ENCODE measurements around the gene HOXB4.

The HOXB4 gene

DNA sequence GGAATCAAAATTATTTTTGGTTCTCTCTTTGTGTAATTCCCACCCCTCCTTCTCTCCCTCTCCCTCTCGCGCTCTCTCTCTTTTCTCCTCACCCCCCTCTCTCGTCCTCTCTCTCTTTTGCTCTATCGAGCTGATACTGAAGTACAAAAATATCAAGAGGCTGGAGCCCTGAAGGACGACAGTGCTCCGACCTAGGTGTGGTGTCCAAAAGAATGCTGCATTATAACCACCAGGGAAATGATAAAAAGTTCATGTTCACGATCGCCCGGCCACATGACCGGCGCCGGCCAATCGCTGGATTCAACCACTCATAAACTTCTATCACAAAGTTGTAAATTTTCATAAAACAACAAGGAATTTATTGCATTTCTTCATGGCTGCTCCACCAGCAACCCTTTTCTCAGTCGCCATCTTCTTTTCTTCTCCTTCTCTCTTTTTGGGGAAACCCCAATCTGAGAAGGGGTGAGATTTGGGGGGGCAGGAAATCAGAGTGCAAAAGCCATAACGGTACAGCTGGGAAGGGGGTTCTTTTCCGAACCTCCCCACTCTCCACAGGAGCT is 26.7 kb upstream of the HOXB4 start, which contains the start of gene HOXB6:
Gene HOXB6 (minus strand): TSS at position 217 of the 560 bp plus-strand sequence. CDS start 6,836 bp downstream, outside the sequence.
- H3K4me3 ChIP-seq (ENCODE audit: low read length), result no peak within 1 kb of the TSS
- DNase-seq (ENCODE audit: low read depth, low spot score), result no peak

- no peak overlapping the region for H3K4me3 ChIP-seq (ENCODE audit: low read length)
- no peak for DNase-seq (ENCODE audit: low read depth, low spot score)
Measured at GRCh38 chr17:48603959-48604769, 26.0 kb upstream of the HOXB4 start.

DNA sequence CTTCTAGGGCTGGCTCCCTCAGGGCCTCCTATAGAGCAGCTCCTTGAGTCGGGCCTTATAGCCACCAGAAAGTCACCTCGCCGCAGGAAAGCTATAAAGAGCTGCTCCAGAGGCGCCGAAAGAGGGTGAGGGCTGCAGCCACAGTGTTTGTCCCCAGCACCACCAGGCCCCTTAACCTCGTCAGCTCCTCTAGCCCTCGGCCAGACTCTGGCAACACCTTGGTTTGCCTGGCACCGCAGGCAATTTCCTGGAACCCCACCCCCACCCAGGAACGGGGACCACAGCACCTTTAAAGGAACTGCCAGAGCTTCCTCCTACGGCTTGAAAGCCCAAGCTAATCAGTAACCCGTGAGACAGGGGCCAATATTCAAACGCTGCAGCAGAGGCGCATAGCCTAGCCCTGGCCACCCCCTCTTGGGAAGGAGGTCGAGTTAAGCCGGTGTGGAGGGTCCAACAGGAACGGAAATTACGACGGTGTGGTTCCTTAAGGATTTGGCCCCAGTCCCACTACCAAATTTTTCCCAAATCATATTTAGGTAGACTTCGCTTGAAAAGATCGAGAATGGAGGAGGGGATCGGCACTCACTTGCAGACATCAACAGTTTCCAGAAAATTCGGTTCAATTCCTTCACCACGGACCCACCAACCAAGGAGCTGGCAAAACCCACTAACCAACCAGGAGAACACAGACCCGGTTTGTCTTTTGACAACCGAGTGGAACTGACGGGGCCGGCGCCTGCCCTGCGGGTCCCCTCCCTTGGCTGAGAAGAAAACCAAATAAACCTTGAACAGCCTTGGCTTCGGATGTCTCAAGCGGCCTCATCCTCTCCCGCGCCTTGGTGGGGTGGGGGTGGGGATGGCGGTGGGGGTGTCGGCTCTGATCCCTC is 23.6 kb upstream of the HOXB4 start:
- peak overlapping the region; percentile 23 for H3K4me3 ChIP-seq (ENCODE audit: low read length)
- no peak for DNase-seq (ENCODE audit: low read depth, low spot score)

- DNase-seq (ENCODE audit: low read depth, low spot score), result no peak
- no peak overlapping the region for H3K4me3 ChIP-seq (ENCODE audit: low read length)
Measured at GRCh38 chr17:48601207-48601538, 23.0 kb upstream of the HOXB4 start.

- DNase-seq (ENCODE audit: low read depth, low spot score), result no peak
- no peak overlapping the region for H3K4me3 ChIP-seq (ENCODE audit: low read length)
Measured at GRCh38 chr17:48600244-48601098, 22.3 kb upstream of the HOXB4 start.

DNA sequence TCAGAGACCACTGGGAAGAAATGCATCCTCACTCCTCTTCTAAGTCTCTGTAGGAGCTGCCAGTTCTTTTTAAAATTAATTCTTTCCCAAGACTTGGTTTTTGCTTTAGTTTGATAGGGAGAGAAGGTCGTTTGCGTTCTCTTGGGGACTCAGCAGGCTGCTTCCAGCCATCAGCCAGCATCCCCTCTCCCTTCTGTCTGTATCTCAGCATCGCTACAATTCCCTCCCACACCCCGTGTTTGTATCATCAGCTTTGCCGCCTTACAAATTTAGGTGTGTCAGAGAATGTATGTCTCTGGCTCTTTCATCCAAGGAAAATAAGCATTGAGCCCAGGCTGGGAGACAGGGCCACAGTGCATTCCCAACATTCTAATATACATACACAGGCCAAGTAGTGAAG is 21.2 kb upstream of the HOXB4 start:
- DNase-seq (ENCODE audit: low read depth, low spot score), result no peak
- no peak overlapping the region for H3K4me3 ChIP-seq (ENCODE audit: low read length)

DNA sequence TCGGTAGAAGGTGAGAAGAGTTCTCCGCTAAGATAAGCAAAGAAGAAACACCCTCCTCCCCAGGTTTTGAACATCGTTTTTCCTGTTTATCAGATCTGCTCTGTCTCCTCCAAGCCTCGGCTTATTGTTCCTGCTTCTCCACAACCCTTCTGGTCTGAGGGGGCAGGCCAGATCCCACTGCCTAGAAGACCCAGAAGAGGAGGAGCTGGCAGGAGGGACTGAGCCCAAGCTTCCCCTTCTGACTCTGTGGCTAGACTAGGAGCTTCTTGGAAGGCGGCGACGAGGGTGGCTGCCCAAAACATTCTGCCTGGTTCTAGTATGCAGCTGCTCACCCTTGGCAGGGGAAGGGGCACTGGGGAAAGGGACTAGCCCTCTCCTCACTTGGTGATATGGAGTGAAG is 20.6 kb upstream of the HOXB4 start:
- no peak overlapping the region for H3K4me3 ChIP-seq (ENCODE audit: low read length)
- DNase-seq (ENCODE audit: low read depth, low spot score), result no peak

- no peak for DNase-seq (ENCODE audit: low read depth, low spot score)
- no peak overlapping the region for H3K4me3 ChIP-seq (ENCODE audit: low read length)
Measured at GRCh38 chr17:48597778-48598631, 19.9 kb upstream of the HOXB4 start.

GRCh38 chr17:48597528-48597777 is 19.3 kb upstream of the HOXB4 start:
- DNase-seq (ENCODE audit: low read depth, low spot score), result no peak
- H3K4me3 ChIP-seq (ENCODE audit: low read length), result no peak overlapping the region

GRCh38 chr17:48596735-48597527 is 18.8 kb upstream of the HOXB4 start:
- H3K4me3 ChIP-seq (ENCODE audit: low read length), result no peak overlapping the region
- no peak for DNase-seq (ENCODE audit: low read depth, low spot score)

GRCh38 chr17:48596000-48596734 is 18.0 kb upstream of the HOXB4 start:
- no peak overlapping the region for H3K4me3 ChIP-seq (ENCODE audit: low read length)
- no peak for DNase-seq (ENCODE audit: low read depth, low spot score)

DNA sequence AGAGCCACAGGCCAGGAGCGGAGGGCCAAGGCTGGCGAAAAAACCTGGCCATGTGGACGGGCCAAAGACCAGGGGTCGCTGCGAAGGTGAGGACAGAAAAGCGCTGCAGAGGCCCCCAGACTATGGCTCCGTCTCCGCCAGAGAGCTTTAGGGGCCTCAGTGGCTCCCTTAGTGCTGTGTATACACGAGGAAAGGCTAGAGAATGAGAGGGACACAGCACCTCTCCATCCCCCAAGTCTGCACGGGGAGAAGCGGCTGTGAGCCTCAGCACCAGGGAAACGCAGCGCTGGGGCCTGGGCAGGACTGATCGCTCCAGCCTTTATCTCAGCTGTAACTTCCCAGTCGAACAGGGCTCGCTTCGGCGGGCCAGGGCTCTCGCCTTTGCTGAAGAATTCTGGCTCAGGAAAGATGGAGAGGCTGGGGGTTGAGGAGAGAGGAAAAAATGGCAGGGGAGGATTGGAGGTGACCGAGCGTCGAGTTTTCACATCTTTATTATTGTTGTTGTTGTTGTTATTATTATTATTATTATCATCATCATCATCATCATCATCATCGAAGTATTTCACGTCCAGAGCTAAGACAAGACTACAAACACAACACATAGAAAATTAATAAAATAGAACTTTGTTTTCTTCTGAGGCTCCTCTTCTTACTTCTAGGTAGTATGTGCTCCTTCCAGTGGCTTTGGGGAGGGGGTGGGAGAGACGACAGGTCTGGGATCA is 17.3 kb upstream of the HOXB4 start:
- no peak overlapping the region for H3K4me3 ChIP-seq (ENCODE audit: low read length)
- no peak for DNase-seq (ENCODE audit: low read depth, low spot score)

DNA sequence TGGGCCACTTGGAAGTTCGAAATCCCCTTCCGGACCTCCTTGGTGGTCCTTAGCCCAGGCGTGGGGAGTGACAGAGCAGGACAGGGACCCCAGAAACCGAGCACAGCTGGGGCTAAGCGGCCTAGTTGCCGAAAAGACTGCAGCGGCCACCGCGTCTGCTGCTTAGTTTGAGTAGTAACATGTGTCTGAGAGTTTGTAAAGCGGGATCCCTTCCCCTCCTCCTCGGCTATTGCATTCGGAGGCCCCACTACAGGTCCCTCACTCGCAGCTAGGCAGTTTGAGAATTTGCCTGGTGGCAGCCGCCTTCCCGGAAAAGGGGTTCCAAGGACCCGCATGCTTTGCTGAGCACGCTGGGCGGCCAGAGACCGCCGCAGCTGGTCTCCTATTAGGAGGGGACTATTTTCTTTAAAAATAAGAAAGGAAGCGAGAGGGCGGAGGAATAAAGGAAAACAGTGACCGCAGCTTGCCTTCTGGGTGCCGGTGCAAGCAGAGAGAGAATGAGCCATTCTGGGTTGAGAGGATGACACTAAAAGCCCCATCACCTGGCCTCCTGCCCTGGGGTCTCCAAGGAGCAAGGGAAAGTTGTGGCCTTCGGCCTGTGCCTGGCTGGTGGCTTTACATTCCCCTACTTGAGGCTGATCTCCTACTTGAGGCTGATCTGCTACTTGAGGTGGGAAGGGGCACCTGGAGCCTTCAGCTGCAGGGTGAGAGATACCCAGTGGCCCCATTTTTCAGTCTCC is 16.6 kb upstream of the HOXB4 start:
- H3K4me3 ChIP-seq (ENCODE audit: low read length), result no peak overlapping the region
- DNase-seq (ENCODE audit: low read depth, low spot score), result no peak

DNA sequence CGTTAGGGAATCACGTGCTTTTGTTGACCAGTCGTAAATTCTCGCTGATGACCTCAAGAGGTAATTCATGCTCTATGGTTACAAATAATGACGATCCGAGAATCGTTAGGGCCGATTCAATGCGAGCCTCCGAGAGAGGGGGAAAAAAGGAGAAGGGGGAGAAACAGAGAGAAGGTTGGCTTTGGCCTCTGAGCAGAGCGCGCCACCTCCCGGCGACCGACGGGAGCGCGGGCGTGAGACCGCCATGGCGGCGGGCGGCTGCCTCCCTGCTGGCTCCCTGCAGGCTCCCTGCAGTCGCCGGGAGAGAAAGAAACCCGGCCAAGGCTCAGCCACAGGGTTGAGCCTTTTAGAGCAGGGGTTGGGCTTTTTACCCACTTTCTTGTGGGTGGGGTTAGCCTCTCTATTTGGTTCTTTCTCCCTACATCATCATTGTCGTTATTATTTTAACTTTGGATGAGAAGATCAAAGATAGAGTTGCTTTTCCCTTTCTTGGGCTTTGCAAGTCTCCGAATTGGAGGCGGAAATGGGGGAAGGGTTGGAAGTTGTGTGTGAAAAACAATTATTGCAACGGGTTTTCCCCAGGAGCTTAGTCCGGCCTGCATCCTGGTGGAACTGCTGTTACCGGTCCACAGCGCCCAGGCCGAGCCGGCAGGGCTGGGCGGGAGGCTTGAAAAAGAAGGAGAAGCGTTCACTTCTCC is 15.8 kb upstream of the HOXB4 start:
- H3K4me3 ChIP-seq (ENCODE audit: low read length), result peak overlapping the region; percentile 49
- DNase-seq (ENCODE audit: low read depth, low spot score), result peak; percentile 57

- peak within 1 kb of the TSS; percentile 49 for H3K4me3 ChIP-seq (ENCODE audit: low read length)
- no peak for DNase-seq (ENCODE audit: low read depth, low spot score)
Measured at GRCh38 chr17:48593126-48593829, 15.1 kb upstream of the HOXB4 start, which contains the start of gene HOXB5. Gene HOXB5, minus strand, starts transcription at chr17:48593779. Its CDS starts 97 bp downstream, at chr17:48593682.
